ENCODE results near the gene IL7R.

DNA sequence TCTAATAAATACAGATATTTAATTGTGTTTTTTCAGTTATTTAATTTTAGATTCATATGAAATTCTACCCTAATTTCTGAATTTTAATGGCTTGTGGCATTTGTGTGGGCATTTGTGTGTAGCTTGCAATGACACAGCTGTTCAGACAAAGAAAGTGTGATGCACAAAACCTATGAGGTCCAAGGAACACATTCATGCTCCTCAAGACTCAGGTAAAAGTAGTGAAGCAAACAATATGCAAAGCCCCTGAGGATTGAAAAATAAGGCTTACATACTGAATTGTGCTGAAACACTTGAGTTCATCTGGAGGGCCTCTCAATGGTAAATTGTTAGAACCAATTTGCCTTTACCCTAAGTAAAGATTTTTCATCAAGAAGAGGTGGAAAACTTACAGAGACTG is 28.1 kb downstream of the IL7R start:
- TF ChIP-seq EZH2 (IDR thresholded peaks at IDR 0.05) (no peak), POLR2A (IDR thresholded peaks at IDR 0.05; ENCODE audit: borderline replicate concordance, extremely low read depth, insufficient read depth, insufficient read length) (no peak), ZNF274 (IDR thresholded peaks at IDR 0.05; ENCODE audit: low read depth, low read length) (no peak)
- TF ChIP-seq, protein P1, sequence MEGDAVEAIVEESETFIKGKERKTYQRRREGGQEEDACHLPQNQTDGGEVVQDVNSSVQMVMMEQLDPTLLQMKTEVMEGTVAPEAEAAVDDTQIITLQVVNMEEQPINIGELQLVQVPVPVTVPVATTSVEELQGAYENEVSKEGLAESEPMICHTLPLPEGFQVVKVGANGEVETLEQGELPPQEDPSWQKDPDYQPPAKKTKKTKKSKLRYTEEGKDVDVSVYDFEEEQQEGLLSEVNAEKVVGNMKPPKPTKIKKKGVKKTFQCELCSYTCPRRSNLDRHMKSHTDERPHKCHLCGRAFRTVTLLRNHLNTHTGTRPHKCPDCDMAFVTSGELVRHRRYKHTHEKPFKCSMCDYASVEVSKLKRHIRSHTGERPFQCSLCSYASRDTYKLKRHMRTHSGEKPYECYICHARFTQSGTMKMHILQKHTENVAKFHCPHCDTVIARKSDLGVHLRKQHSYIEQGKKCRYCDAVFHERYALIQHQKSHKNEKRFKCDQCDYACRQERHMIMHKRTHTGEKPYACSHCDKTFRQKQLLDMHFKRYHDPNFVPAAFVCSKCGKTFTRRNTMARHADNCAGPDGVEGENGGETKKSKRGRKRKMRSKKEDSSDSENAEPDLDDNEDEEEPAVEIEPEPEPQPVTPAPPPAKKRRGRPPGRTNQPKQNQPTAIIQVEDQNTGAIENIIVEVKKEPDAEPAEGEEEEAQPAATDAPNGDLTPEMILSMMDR (IDR thresholded peaks at IDR 0.05 in 2 of 3, conservative IDR thresholded peaks at IDR 0.05 in 1 of 3; ENCODE audit: borderline replicate concordance in 1 of 3, insufficient read depth in 1 of 3, low read depth in 2 of 3, low read length in 2 of 3), result no peak

Measured in HCT116 (cell line).